ENCODE measurements around the gene PIGU.

DNA sequence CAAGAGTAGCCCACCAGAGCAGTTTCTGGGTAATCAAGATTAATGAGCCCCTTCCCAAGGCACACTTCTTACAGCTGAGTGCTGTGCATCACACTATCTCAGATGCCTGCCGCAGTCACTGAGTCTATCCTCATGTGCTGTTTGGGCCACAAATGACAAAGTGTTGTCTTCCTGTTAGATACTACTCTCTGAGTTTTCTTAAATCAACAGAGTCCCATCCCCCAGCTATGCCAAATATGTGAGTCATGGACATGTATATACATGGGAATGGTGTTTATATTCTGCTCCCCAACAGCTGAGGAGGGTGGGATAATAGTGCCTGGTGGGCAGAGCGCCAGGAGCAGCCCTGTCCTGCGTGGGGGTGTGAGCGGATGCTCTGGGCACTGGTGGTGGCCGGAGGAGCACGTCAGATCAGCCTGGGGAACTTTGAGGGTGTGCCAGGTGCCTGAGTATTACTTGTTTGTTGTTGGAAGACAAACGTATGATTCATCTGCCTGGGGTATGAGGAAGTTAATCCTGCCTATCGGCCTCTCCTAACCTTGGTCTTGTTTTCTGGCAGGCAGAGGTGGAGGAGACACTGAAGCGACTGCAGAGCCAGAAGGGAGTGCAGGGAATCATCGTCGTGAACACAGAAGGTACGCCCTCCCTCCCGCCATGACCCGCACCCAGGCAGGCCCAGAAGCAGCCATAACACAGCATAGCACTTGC is 151.0 kb downstream of the PIGU start:
- no peak for TF ChIP-seq POLR2AphosphoS5 (IDR thresholded peaks at IDR 0.05; ENCODE audit: borderline replicate concordance, low read depth, low read length)
- no peak for TF ChIP-seq EZH2 (IDR thresholded peaks at IDR 0.05)
